ENCODE measurements around the gene PPCS. TPM values are rescaled to one million over a fixed set of nuclear protein-coding genes. Genes with fewer than 3 reads are reported as not detected.

PPCS gene
- 82.1 and 100 TPM in 2 replicates for total RNA-seq (2014; rRNA removed; shearing (Covaris generic); ENCODE audit: low replicate concordance)

GRCh38 chr1:42456010-42456753, at the start of gene PPCS, which contains the start of gene ZMYND12:
Gene PPCS, plus strand, starts transcription at chr1:42456543. Its CDS starts 23 bp downstream, at chr1:42456566.
Gene ZMYND12, minus strand, starts transcription at chr1:42456022. Its CDS starts 25 bp downstream, at chr1:42455997.
- H3K79me2 ChIP-seq (ENCODE audit: low read length), result peaks cover 16% of the 10 kb centered on the region
- peak; percentile 96 for DNase-seq
- no peaks in the 10 kb centered on the region for H3K9me2 ChIP-seq (replicated peaks; ENCODE audit: insufficient read depth, low read length)
- H3K4me1 ChIP-seq (ENCODE audit: low read length), result peaks cover 28% of the 10 kb centered on the region
- H3K4me3 ChIP-seq (ENCODE audit: low read length), result peak within 1 kb of the TSS; percentile 84
- peak within 1 kb of the TSS; percentile 79 for H3K27ac ChIP-seq (ENCODE audit: low read length)
- no peaks in the 10 kb centered on the region for H3K27me3 ChIP-seq (ENCODE audit: low read length)
- peak within 1 kb of the TSS; percentile 95 for H3K9ac ChIP-seq (ENCODE audit: low read length)
- H4K20me1 ChIP-seq (ENCODE audit: insufficient read depth, low read depth, low read length), result no peaks in the 10 kb centered on the region
- peaks cover 26% of the 10 kb centered on the region; the same call in 1 of the 2 replicates for H3K36me3 ChIP-seq (ENCODE audit: insufficient read depth, low read length)
- no peaks in the 10 kb centered on the region for H3K9me3 ChIP-seq (ENCODE audit: low read length)
- peak within 1 kb of the TSS; percentile 91 for H3K4me2 ChIP-seq (ENCODE audit: low read depth, low read length, poor library complexity, severe bottlenecking)
- H2AFZ ChIP-seq (ENCODE audit: low read length), result peak within 1 kb of the TSS; percentile 96

- H3K9me3 ChIP-seq (ENCODE audit: low read length), result no peaks in the 10 kb centered on the region
- H3K9me2 ChIP-seq (replicated peaks; ENCODE audit: insufficient read depth, low read length), result no peaks in the 10 kb centered on the region
Measured at GRCh38 chr1:42414551-42415496, 41.5 kb upstream of the PPCS start.

GRCh38 chr1:42417166-42417565, 39.2 kb upstream of the PPCS start:
- H3K9ac ChIP-seq (ENCODE audit: low read length), result no peak overlapping the region

More at GRCh38 chr1:42414551-42415496, 41.5 kb upstream of the PPCS start:
- H3K9ac ChIP-seq (ENCODE audit: low read length), result no peak overlapping the region
- no peak overlapping the region for H3K4me3 ChIP-seq (ENCODE audit: low read length)
- no peak for DNase-seq
- H3K79me2 ChIP-seq (ENCODE audit: low read length), result no peaks in the 10 kb centered on the region
- no peaks in the 10 kb centered on the region for H3K36me3 ChIP-seq (ENCODE audit: insufficient read depth, low read length)
- H2AFZ ChIP-seq (ENCODE audit: low read length), result no peak overlapping the region
- no peaks in the 10 kb centered on the region for H4K20me1 ChIP-seq (ENCODE audit: insufficient read depth, low read depth, low read length)
- H3K27me3 ChIP-seq (ENCODE audit: low read length), result no peaks in the 10 kb centered on the region
- H3K27ac ChIP-seq (ENCODE audit: low read length), result no peak overlapping the region
- no peaks in the 10 kb centered on the region for H3K4me1 ChIP-seq (ENCODE audit: low read length)
- no peak overlapping the region for H3K4me2 ChIP-seq (ENCODE audit: low read depth, low read length, poor library complexity, severe bottlenecking)

GRCh38 chr1:42418516-42418915, 37.8 kb upstream of the PPCS start:
- H3K4me2 ChIP-seq (ENCODE audit: low read depth, low read length, poor library complexity, severe bottlenecking), result no peak overlapping the region
- no peaks in the 10 kb centered on the region for H3K9me3 ChIP-seq (ENCODE audit: low read length)
- H3K27me3 ChIP-seq (ENCODE audit: low read length), result no peaks in the 10 kb centered on the region
- no peak for DNase-seq
- no peaks in the 10 kb centered on the region for H4K20me1 ChIP-seq (ENCODE audit: insufficient read depth, low read depth, low read length)
- H3K9me2 ChIP-seq (replicated peaks; ENCODE audit: insufficient read depth, low read length), result no peaks in the 10 kb centered on the region
- no peak overlapping the region for H3K4me3 ChIP-seq (ENCODE audit: low read length)
- no peaks in the 10 kb centered on the region for H3K79me2 ChIP-seq (ENCODE audit: low read length)
- H2AFZ ChIP-seq (ENCODE audit: low read length), result no peak overlapping the region
- H3K4me1 ChIP-seq (ENCODE audit: low read length), result peaks cover 23% of the 10 kb centered on the region
- no peak overlapping the region for H3K9ac ChIP-seq (ENCODE audit: low read length)
- H3K36me3 ChIP-seq (ENCODE audit: insufficient read depth, low read length), result no peaks in the 10 kb centered on the region
- no peak overlapping the region for H3K27ac ChIP-seq (ENCODE audit: low read length)

More at GRCh38 chr1:42417166-42417565, 39.2 kb upstream of the PPCS start:
- Histone ChIP-seq H2AFZ (ENCODE audit: low read length) (no peak overlapping the region), H3K4me2 (ENCODE audit: low read depth, low read length, poor library complexity, severe bottlenecking) (no peak overlapping the region), H3K79me2 (ENCODE audit: low read length) (no peaks in the 10 kb centered on the region), H3K9me2 (replicated peaks; ENCODE audit: insufficient read depth, low read length) (no peaks in the 10 kb centered on the region), H3K27ac (ENCODE audit: low read length) (no peak overlapping the region), H3K4me1 (ENCODE audit: low read length) (peaks cover 9% of the 10 kb centered on the region), H3K36me3 (ENCODE audit: insufficient read depth, low read length) (no peaks in the 10 kb centered on the region), H4K20me1 (ENCODE audit: insufficient read depth, low read depth, low read length) (no peaks in the 10 kb centered on the region), H3K27me3 (ENCODE audit: low read length) (no peaks in the 10 kb centered on the region), H3K9me3 (ENCODE audit: low read length) (no peaks in the 10 kb centered on the region), H3K4me3 (ENCODE audit: low read length) (no peak overlapping the region)
- no peak for DNase-seq

GRCh38 chr1:42419126-42419821, 37.1 kb upstream of the PPCS start:
- Histone ChIP-seq H2AFZ (ENCODE audit: low read length) (no peak overlapping the region), H3K27ac (ENCODE audit: low read length) (no peak overlapping the region), H3K4me3 (ENCODE audit: low read length) (no peak overlapping the region), H3K27me3 (ENCODE audit: low read length) (no peaks in the 10 kb centered on the region), H3K36me3 (ENCODE audit: insufficient read depth, low read length) (no peaks in the 10 kb centered on the region), H3K4me2 (ENCODE audit: low read depth, low read length, poor library complexity, severe bottlenecking) (no peak overlapping the region), H3K9me2 (replicated peaks; ENCODE audit: insufficient read depth, low read length) (no peaks in the 10 kb centered on the region), H3K9ac (ENCODE audit: low read length) (no peak overlapping the region), H4K20me1 (ENCODE audit: insufficient read depth, low read depth, low read length) (no peaks in the 10 kb centered on the region), H3K9me3 (ENCODE audit: low read length) (no peaks in the 10 kb centered on the region), H3K79me2 (ENCODE audit: low read length) (no peaks in the 10 kb centered on the region), H3K4me1 (ENCODE audit: low read length) (peaks cover 27% of the 10 kb centered on the region)
- DNase-seq, result no peak

- Histone ChIP-seq H3K79me2 (ENCODE audit: low read length) (no peaks in the 10 kb centered on the region), H3K9me3 (ENCODE audit: low read length) (no peaks in the 10 kb centered on the region), H3K36me3 (ENCODE audit: insufficient read depth, low read length) (no peaks in the 10 kb centered on the region), H3K4me3 (ENCODE audit: low read length) (no peak overlapping the region), H3K9ac (ENCODE audit: low read length) (no peak overlapping the region), H4K20me1 (ENCODE audit: insufficient read depth, low read depth, low read length) (no peaks in the 10 kb centered on the region), H3K27ac (ENCODE audit: low read length) (no peak overlapping the region), H3K4me1 (ENCODE audit: low read length) (peaks cover 27% of the 10 kb centered on the region), H3K4me2 (ENCODE audit: low read depth, low read length, poor library complexity, severe bottlenecking) (no peak overlapping the region), H3K9me2 (replicated peaks; ENCODE audit: insufficient read depth, low read length) (no peaks in the 10 kb centered on the region), H3K27me3 (ENCODE audit: low read length) (no peaks in the 10 kb centered on the region), H2AFZ (ENCODE audit: low read length) (no peak overlapping the region)
- no peak for DNase-seq
Measured at GRCh38 chr1:42420121-42420520, 36.2 kb upstream of the PPCS start.

GRCh38 chr1:42420911-42421585, 35.3 kb upstream of the PPCS start:
- H3K36me3 ChIP-seq (ENCODE audit: insufficient read depth, low read length), result no peaks in the 10 kb centered on the region
- no peaks in the 10 kb centered on the region for H3K9me2 ChIP-seq (replicated peaks; ENCODE audit: insufficient read depth, low read length)
- H3K9me3 ChIP-seq (ENCODE audit: low read length), result no peaks in the 10 kb centered on the region
- no peaks in the 10 kb centered on the region for H4K20me1 ChIP-seq (ENCODE audit: insufficient read depth, low read depth, low read length)
- no peak overlapping the region for H3K4me2 ChIP-seq (ENCODE audit: low read depth, low read length, poor library complexity, severe bottlenecking)
- no peak overlapping the region for H3K9ac ChIP-seq (ENCODE audit: low read length)
- H3K79me2 ChIP-seq (ENCODE audit: low read length), result no peaks in the 10 kb centered on the region
- no peaks in the 10 kb centered on the region for H3K27me3 ChIP-seq (ENCODE audit: low read length)
- H3K4me1 ChIP-seq (ENCODE audit: low read length), result peaks cover 27% of the 10 kb centered on the region
- H2AFZ ChIP-seq (ENCODE audit: low read length), result no peak overlapping the region
- H3K4me3 ChIP-seq (ENCODE audit: low read length), result no peak overlapping the region
- DNase-seq, result no peak
- H3K27ac ChIP-seq (ENCODE audit: low read length), result no peak overlapping the region
